Measurements from ENCODE around the gene WNT5B. TPM values are rescaled to one million over a fixed set of nuclear protein-coding genes. Genes with fewer than 3 reads are reported as not detected.

The WNT5B gene
- 2.9 and 11.1 TPM in 2 replicates for total RNA-seq (2011; cell fraction: chromatin; rRNA removed; ENCODE audit: low replicate concordance)
- total RNA-seq (2011; cell fraction: nucleolus; rRNA removed): 12.0 TPM in 2 replicates
- total RNA-seq (2011; cell fraction: nucleoplasm; rRNA removed): 6.7 and 8.2 TPM in 2 replicates
- total RNA-seq (2014; rRNA removed): 15.0 and 16.8 TPM in 2 replicates
- 5.3 and 5.4 TPM in 2 replicates for total RNA-seq (2014; rRNA removed; fragmentation: Illumina TruSeq; extraction: Trizol)
- total RNA-seq (2015; rRNA removed; fragmentation: Illumina TruSeq; extraction: Trizol): 7.8 and 8.9 TPM in 2 replicates
- 14.6 and 18.4 TPM in 2 replicates for total RNA-seq (2021)
- polyA plus RNA-seq (2011; rRNA removed): 3.0 and 5.1 TPM in 2 replicates
- polyA plus RNA-seq (2011; cell fraction: cytosol; rRNA removed): 5.7 and 6.2 TPM in 2 replicates
- 5.1 and 6.0 TPM in 2 replicates for polyA plus RNA-seq (2011; cell fraction: nucleus; rRNA removed)
- polyA plus RNA-seq (2012): 3.9 and 8.4 TPM in 2 replicates
- polyA plus RNA-seq (2014; fragmentation: Illumina TruSeq; extraction: Trizol): 5.4 and 6.8 TPM in 2 replicates
- under 1 TPM; 0.42 to 0.80 TPM for polyA plus RNA-seq (2014; fragmentation: Nextera tagmentation; extraction: Ambion mirVana)
- polyA plus RNA-seq (2014; rRNA removed): 5.4 and 6.2 TPM in 2 replicates
- 4.1 and 5.8 TPM in 2 replicates for polyA minus RNA-seq (2011; rRNA and poly(A)+ RNA removed)
- polyA minus RNA-seq (2011; cell fraction: cytosol; rRNA and poly(A)+ RNA removed): 5.7 and 6.3 TPM in 2 replicates
- 1.5 and 3.0 TPM in 2 replicates for polyA minus RNA-seq (2011; cell fraction: nucleus; rRNA and poly(A)+ RNA removed)
- percentile 51 among the genes with signal in this experiment for Bru-seq, nascent RNA
- percentile 46 among the genes with signal in this experiment for BruChase-seq, experiment 1, labeled RNA remaining after a 2-hour chase
- percentile 43 among the genes with signal in this experiment for BruChase-seq, experiment 2, labeled RNA remaining after a 6-hour chase
- long read RNA-seq, experiment 1, partial matches to known transcripts: 3 of 54 reads
- long read RNA-seq, experiment 1, other reads (novel, unspliced or antisense): 47 of 54 reads
- long read RNA-seq, experiment 2, partial matches to known transcripts: 1 of 20 reads
- long read RNA-seq, experiment 2, other reads (novel, unspliced or antisense): 19 of 20 reads
- long read RNA-seq, experiment 3, partial matches to known transcripts: 1 of 1 reads
- long read RNA-seq, experiment 3, other reads (novel, unspliced or antisense): 0 of 1 reads

DNA sequence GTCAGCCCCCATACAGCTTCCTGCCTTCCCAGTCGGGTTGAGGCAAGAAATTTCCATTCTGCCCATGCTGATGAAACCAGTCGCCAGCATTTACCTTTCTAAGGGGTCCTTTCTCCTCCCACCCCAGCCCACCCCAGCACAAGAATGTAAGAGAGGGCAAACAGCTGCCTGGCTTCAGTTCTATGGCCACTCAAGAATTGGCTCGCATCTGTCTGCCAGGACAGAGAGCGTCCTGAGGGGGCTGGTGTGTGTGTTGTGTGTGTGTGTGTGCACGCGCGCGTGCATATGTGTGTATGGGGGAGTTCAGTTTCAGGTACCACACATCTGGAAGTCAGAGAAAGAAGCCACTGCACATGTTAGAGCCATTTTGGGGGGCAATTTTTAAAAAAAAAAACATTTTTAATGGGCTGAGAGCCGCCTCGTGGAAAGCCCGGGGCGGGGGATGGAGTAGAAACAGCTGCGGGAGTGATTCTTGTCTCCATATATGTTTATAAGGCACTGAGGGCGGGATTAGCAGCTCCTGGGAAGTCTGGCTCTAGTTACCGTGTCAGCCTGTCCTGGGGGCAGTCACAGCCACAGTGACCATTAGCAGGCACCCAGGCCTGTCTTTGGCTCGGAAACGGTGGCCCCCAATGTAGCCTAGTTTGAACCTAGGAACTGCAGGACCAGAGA lies at the start of gene WNT5B:
TSS of gene WNT5B (plus strand) at position 566 of the 672 bp plus-strand sequence. CDS start 2,124 bp downstream, outside the sequence.
- H3K9me3 ChIP-seq (replicated peaks; ENCODE audit: control insufficient read depth, insufficient read depth, low read depth, low read length): no peaks in the 10 kb centered on the region
- CTCF ChIA-PET (ENCODE audit: low intra/inter-chr PET ratio): no interaction called here
- DNase-seq (ENCODE audit: extremely low read depth in 1 of 4, low spot score in 3 of 4) (no peak), FAIRE-seq (no peak), ATAC-seq (no peak)
- no peaks in the 10 kb centered on the region for H3K79me2 ChIP-seq (ENCODE audit: control insufficient read depth, insufficient read depth, low read length)
- no peaks in the 10 kb centered on the region for H3K36me3 ChIP-seq (ENCODE audit: control insufficient read depth, insufficient read depth, low read length)
- POLR2A ChIA-PET: no interaction called here
- H3K27ac ChIP-seq (ENCODE audit: extremely low read depth, low read depth, low read length): no peak within 1 kb of the TSS
- H2AFZ ChIP-seq (ENCODE audit: low read depth, low read length): no peak within 1 kb of the TSS
- WGBS (ENCODE audit: insufficient coverage, low coverage, missing lambda C conversion rate): 85% methylated on average over 10 of the region's 17 CpGs
- in situ Hi-C loops (cut with MboI) (no loop called here), intact Hi-C loops (cut with micrococcal nuclease) (no loop called here)
- no peak within 1 kb of the TSS for H3K9ac ChIP-seq (ENCODE audit: insufficient read depth in 1 of 2, low read depth in 2 of 2, low read length in 2 of 2)
- no peaks in the 10 kb centered on the region for H3K9me1 ChIP-seq (ENCODE audit: control insufficient read depth, insufficient read depth, low read length)
- H3K4me3 ChIP-seq: no peak within 1 kb of the TSS
- no peak within 1 kb of the TSS for H3K4me2 ChIP-seq (ENCODE audit: insufficient read depth, low read length)
- no peak for TF ChIP-seq TAF9B (IDR thresholded peaks at IDR 0.05; ENCODE audit: partially characterized antibody)
- TF ChIP-seq TFAM (CRISPR knock-in tag; conservative IDR thresholded peaks at IDR 0.05): no peak
- no peak for TF ChIP-seq ILF3 (IDR thresholded peaks at IDR 0.05; ENCODE audit: borderline replicate concordance)
- TF ChIP-seq TARDBP (IDR thresholded peaks at IDR 0.05): no peak
- no peak for TF ChIP-seq HMGN3 (IDR thresholded peaks at IDR 0.05; ENCODE audit: borderline replicate concordance, extremely low read depth, insufficient read length, low read depth, low read length)
- no peak for TF ChIP-seq NFE2L1 (tag; IDR thresholded peaks at IDR 0.05; ENCODE audit: borderline replicate concordance, low read depth)
- TF ChIP-seq, protein P1, sequence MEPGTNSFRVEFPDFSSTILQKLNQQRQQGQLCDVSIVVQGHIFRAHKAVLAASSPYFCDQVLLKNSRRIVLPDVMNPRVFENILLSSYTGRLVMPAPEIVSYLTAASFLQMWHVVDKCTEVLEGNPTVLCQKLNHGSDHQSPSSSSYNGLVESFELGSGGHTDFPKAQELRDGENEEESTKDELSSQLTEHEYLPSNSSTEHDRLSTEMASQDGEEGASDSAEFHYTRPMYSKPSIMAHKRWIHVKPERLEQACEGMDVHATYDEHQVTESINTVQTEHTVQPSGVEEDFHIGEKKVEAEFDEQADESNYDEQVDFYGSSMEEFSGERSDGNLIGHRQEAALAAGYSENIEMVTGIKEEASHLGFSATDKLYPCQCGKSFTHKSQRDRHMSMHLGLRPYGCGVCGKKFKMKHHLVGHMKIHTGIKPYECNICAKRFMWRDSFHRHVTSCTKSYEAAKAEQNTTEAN (CRISPR knock-in tag; IDR thresholded peaks at IDR 0.05): no peak
- TF ChIP-seq NRF1 (conservative IDR thresholded peaks at IDR 0.05 in 1 of 2, IDR thresholded peaks at IDR 0.05 in 1 of 2): no peak
- TF ChIP-seq ATF7 (IDR thresholded peaks at IDR 0.05): no peak
- no peak for TF ChIP-seq SRF (CRISPR knock-in tag; IDR thresholded peaks at IDR 0.05)
- no peak for TF ChIP-seq DMBX1 (CRISPR knock-in tag; IDR thresholded peaks at IDR 0.05; ENCODE audit: borderline replicate concordance)
- no peak for TF ChIP-seq GTF2E2 (tag; IDR thresholded peaks at IDR 0.05)
- H4K20me1 ChIP-seq (replicated peaks; ENCODE audit: control insufficient read depth, insufficient read depth, low read length): no peaks in the 10 kb centered on the region
- BruUV-seq (replicated peaks): no TSS peak
- no peaks in the 10 kb centered on the region for H3K27me3 ChIP-seq (ENCODE audit: control insufficient read depth in 2 of 2, insufficient read depth in 2 of 2, low read length in 2 of 2)
- H3K4me1 ChIP-seq (replicated peaks in 1 of 2; ENCODE audit: control insufficient read depth in 2 of 2, insufficient read depth in 2 of 2, low read length in 2 of 2): peaks cover 0 to 17% of the 10 kb centered on the region in 2 experiments; a peak in 2 of 5 replicates

Measured in K562 (cell line).